MM.1S (cell line): Measurements from ENCODE around the gene TAGLN3.

Source experiments
- DNase-seq: peaks from one replicate; pipeline ENCODE4 v3.0.0-alpha.2; 2015
- H2AFZ ChIP-seq: fragments of 300-600 bp; sonication (generic); 2 replicates; pipeline ENCODE4 v1.6.0; 2016; ENCODE audit warnings: antibody characterized with exemption, low read length
- H3F3A ChIP-seq: fragments of 300-600 bp; sonication (generic); 2 replicates; pipeline ENCODE4 v1.6.1; 2016; ENCODE audit warnings: mild to moderate bottlenecking, antibody characterized with exemption, low read length, moderate library complexity, mixed read lengths; ENCODE audit not compliant: insufficient read depth
- H3K27ac ChIP-seq: fragments of 300-600 bp; sonication (generic); 2 replicates; pipeline ENCODE4 v1.5.1; 2016; ENCODE audit warnings: mild to moderate bottlenecking, low read length
- H3K27me3 ChIP-seq: fragments of 300-600 bp; sonication (generic); replicated peaks from 2 replicates; pipeline ENCODE4 v1.6.0; 2016; ENCODE audit warnings: low read length; ENCODE audit not compliant: insufficient read depth
- H3K36me3 ChIP-seq: fragments of 300-600 bp; sonication (generic); replicated peaks from 2 replicates; pipeline ENCODE4 v1.6.1; 2016; ENCODE audit warnings: mild to moderate bottlenecking, low read length, mixed read lengths; ENCODE audit not compliant: insufficient read depth
- H3K4me1 ChIP-seq: fragments of 300-600 bp; sonication (generic); 2 replicates; pipeline ENCODE4 v1.6.1; 2016; ENCODE audit warnings: low read length, mixed read lengths
- H3K4me2 ChIP-seq: fragments of 300-600 bp; sonication (generic); 2 replicates; pipeline ENCODE4 v1.6.0; 2016; ENCODE audit warnings: low read depth, low read length
- H3K4me3 ChIP-seq: fragments of 300-600 bp; sonication (generic); 2 replicates; pipeline ENCODE4 v1.5.1; 2016; ENCODE audit warnings: low read length, mixed read lengths
- H3K79me2 ChIP-seq: fragments of 300-600 bp; sonication (generic); 2 replicates; pipeline ENCODE4 v1.6.1; 2016; ENCODE audit warnings: mixed run types, low read length, mixed read lengths
- H3K9ac ChIP-seq: fragments of 300-600 bp; sonication (generic); 2 replicates; pipeline ENCODE4 v1.6.1; 2016; ENCODE audit warnings: low read length, mixed read lengths
- H3K9me2 ChIP-seq: fragments of 300-600 bp; sonication (generic); replicated peaks from 2 replicates; pipeline ENCODE4 v1.6.1; 2016; ENCODE audit warnings: mild to moderate bottlenecking, low read length, mixed read lengths; ENCODE audit not compliant: insufficient read depth
- H3K9me3 ChIP-seq: fragments of 300-600 bp; sonication (generic); replicated peaks from 2 replicates; pipeline ENCODE4 v1.6.1; 2016; ENCODE audit warnings: mild to moderate bottlenecking, low read length, mixed read lengths; ENCODE audit not compliant: insufficient read depth
- H4K20me1 ChIP-seq: fragments of 300-600 bp; sonication (generic); 2 replicates; pipeline ENCODE4 v1.6.1; 2016; ENCODE audit warnings: mild to moderate bottlenecking, low read length, moderate library complexity, mixed read lengths; ENCODE audit not compliant: insufficient read depth
- EZH2 ChIP-seq: fragments of 300-600 bp; sonication (generic); optimal IDR thresholded peaks from 2 replicates; pipeline ENCODE3; 2017; ENCODE audit warnings: low read depth, mild to moderate bottlenecking, antibody characterized with exemption, low read length, mixed read lengths
- EZH2phosphoT487 ChIP-seq: fragments of 300-600 bp; sonication (generic); IDR thresholded peaks from 2 replicates; pipeline ENCODE4 v1.6.1; 2018; ENCODE audit warnings: antibody characterized with exemption, low read length
- TF ChIP-seq, protein P1 (sequence below): fragments of 300-600 bp; sonication (generic); IDR thresholded peaks from 2 replicates; pipeline ENCODE4 v1.5.1; 2016; ENCODE audit warnings: antibody characterized with exemption, low read length, mixed read lengths

TAGLN3 gene

DNA sequence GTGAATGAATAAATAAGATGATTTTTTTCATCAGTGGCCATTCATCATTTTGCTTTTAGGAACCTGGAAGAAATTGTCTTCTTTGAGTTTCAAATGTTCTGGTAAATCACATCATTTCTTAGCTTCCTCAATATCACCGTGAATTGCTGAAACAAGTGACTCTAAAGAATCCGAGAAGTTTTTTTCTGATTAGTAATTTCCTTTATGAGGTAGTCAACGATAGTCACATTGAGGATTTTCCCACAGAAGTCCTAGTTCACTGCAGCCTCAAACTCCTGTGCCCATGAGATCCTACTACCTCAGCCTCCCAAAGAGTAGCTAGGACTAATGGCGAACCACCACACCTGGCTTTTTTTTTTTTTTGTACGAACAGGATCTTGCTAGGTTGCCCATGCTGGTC is 32.2 kb downstream of the TAGLN3 start:
- no peak overlapping the region for H3K9ac ChIP-seq
- H2AFZ ChIP-seq: no peak overlapping the region
- H3K27me3 ChIP-seq: no peaks in the 10 kb centered on the region
- no peaks in the 10 kb centered on the region for H3K36me3 ChIP-seq
- H3K4me2 ChIP-seq: no peak overlapping the region
- no peaks in the 10 kb centered on the region for H3K79me2 ChIP-seq
- H3K9me2 ChIP-seq: no peaks in the 10 kb centered on the region
- H4K20me1 ChIP-seq: no peaks in the 10 kb centered on the region
- TF ChIP-seq EZH2 (no peak), EZH2phosphoT487 (no peak)
- TF ChIP-seq, protein P1, sequence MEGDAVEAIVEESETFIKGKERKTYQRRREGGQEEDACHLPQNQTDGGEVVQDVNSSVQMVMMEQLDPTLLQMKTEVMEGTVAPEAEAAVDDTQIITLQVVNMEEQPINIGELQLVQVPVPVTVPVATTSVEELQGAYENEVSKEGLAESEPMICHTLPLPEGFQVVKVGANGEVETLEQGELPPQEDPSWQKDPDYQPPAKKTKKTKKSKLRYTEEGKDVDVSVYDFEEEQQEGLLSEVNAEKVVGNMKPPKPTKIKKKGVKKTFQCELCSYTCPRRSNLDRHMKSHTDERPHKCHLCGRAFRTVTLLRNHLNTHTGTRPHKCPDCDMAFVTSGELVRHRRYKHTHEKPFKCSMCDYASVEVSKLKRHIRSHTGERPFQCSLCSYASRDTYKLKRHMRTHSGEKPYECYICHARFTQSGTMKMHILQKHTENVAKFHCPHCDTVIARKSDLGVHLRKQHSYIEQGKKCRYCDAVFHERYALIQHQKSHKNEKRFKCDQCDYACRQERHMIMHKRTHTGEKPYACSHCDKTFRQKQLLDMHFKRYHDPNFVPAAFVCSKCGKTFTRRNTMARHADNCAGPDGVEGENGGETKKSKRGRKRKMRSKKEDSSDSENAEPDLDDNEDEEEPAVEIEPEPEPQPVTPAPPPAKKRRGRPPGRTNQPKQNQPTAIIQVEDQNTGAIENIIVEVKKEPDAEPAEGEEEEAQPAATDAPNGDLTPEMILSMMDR: no peak
- H3K27ac ChIP-seq: no peak overlapping the region
- DNase-seq: no peak
- H3F3A ChIP-seq: no peaks in the 10 kb centered on the region
- H3K9me3 ChIP-seq: no peaks in the 10 kb centered on the region
- no peaks in the 10 kb centered on the region for H3K4me1 ChIP-seq
- no peak overlapping the region for H3K4me3 ChIP-seq

DNA sequence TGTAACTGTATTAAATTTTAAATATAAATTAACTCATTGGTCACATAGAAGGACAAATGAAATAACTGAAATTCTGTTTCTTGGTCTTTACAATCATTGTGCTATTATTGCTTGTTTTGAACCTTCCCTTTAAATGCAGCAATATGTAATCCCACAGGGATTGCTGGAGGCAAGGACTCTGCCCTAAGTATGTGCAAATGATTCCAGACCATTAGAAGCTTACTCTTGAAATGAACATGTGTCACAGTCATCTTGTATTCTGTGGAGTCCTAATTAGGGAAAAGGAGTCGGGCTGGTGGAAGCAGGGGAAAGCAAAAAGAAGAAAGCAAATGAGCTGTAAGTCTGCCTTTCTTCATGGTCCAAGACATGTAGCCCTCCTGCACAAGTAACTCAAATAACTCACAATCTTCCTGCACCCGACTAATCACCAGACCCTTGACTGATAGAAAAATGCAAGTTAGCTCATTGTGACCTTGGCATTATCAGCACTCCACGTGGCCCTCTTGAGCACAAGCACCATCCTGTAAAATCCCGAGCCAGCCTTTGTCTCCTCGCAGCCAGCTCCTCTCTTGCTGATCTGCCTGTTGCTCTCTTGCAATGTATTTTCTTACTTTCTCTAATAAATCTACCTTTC is 33.5 kb downstream of the TAGLN3 start:
- Histone ChIP-seq H3K4me3 (no peak overlapping the region), H3K4me2 (no peak overlapping the region), H3K79me2 (no peaks in the 10 kb centered on the region), H3K4me1 (no peaks in the 10 kb centered on the region), H3K9ac (no peak overlapping the region), H3F3A (no peaks in the 10 kb centered on the region), H3K27me3 (no peaks in the 10 kb centered on the region), H3K27ac (no peak overlapping the region), H2AFZ (no peak overlapping the region), H3K36me3 (no peaks in the 10 kb centered on the region), H3K9me2 (no peaks in the 10 kb centered on the region), H3K9me3 (no peaks in the 10 kb centered on the region), H4K20me1 (no peaks in the 10 kb centered on the region)
- no peak for DNase-seq
- TF ChIP-seq, protein P1: no peak
- no peak for TF ChIP-seq EZH2
- TF ChIP-seq EZH2phosphoT487: no peak

DNA sequence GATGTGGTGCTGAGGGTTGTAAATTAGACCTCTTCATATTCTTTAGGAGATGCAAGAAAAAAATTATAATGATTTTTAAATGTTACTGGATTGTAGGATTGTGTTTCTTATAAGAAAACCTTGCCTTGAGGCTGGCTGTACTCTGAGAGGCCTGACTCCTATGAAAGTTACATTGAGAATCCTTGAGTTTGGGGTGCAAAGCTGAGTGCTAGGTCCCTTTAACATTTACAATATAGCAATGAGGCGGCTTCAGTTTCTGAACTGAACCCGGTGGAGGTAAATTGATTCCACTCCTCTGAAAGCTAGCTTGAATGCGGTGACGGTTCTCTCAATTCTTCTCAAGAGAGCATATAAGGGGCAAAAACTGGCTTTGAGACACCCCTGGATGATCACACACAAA is 35.7 kb downstream of the TAGLN3 start, which contains the start of gene TMPRSS7:
TSS of gene TMPRSS7 (plus strand) at position 301 of the 400 bp plus-strand sequence. CDS start 110 bp downstream, outside the sequence.
- DNase-seq: no peak
- no peaks in the 10 kb centered on the region for H3F3A ChIP-seq
- TF ChIP-seq EZH2 (no peak), EZH2phosphoT487 (no peak)
- TF ChIP-seq, protein P1: no peak
- no peak within 1 kb of the TSS for H2AFZ ChIP-seq
- H3K9ac ChIP-seq: no peak within 1 kb of the TSS
- no peaks in the 10 kb centered on the region for H3K79me2 ChIP-seq
- no peaks in the 10 kb centered on the region for H3K9me3 ChIP-seq
- H3K4me2 ChIP-seq: no peak within 1 kb of the TSS
- no peaks in the 10 kb centered on the region for H3K9me2 ChIP-seq
- H3K27ac ChIP-seq: no peak within 1 kb of the TSS
- H3K27me3 ChIP-seq: no peaks in the 10 kb centered on the region
- no peaks in the 10 kb centered on the region for H4K20me1 ChIP-seq
- peaks cover 9% of the 10 kb centered on the region for H3K4me1 ChIP-seq
- no peak within 1 kb of the TSS for H3K4me3 ChIP-seq
- no peaks in the 10 kb centered on the region for H3K36me3 ChIP-seq
